Thyroid gland (tissue), 4 donors: ENCODE results near the gene LUZP4.

ENCODE experiments used
- CTCF ChIP-seq, 6 experiments: fragments of 200-600 bp in 3 of 6; fragments of 450-650 bp in 3 of 6; sonication (generic) in 3 of 6; IDR thresholded peaks; one replicate each; pipeline ENCODE4 v1.5.1; 2016 to 2019; ENCODE audit warnings: antibody characterized with exemption in 6 of 6, mild to moderate bottlenecking in 2 of 6, inconsistent platforms in 1 of 6, moderate library complexity in 1 of 6
- POLR2A ChIP-seq, 2 donors: fragments of 450-650 bp; IDR thresholded peaks; one replicate each; pipeline ENCODE4 v1.6.1; 2017; ENCODE audit warnings: antibody characterized with exemption in 2 of 2, mild to moderate bottlenecking in 2 of 2, moderate library complexity in 1 of 2

- TF ChIP-seq POLR2A (IDR thresholded peaks at IDR 0.05), result no peak
- peak in 1 of 6 experiments; percentile 15 for TF ChIP-seq CTCF (IDR thresholded peaks at IDR 0.05)
Measured at GRCh38 chrX:115284877-115285276, 4.6 kb upstream of the LUZP4 start.
